Fibroblast of villous mesenchyme (primary cell): ENCODE measurements around the gene PIWIL4. TPM values are rescaled to one million over a fixed set of nuclear protein-coding genes. Genes with fewer than 3 reads are reported as not detected.
"Not testable (repeated sequence)": the region's sequence is repeated elsewhere in the genome, so short reads cannot be mapped to it uniquely, and the experiment has no call there.

ENCODE experiments used
- DNase-seq: peaks from one replicate; pipeline ENCODE4 v3.0.0-alpha.2; 2010; ENCODE audit warnings: low read depth
- H3K4me3 ChIP-seq: 2 replicates; pipeline ENCODE4 v1.5.1; 2011; ENCODE audit warnings: low read depth, mild to moderate bottlenecking, low read length
- CTCF ChIP-seq: IDR thresholded peaks from 2 replicates; pipeline ENCODE4 v1.5.1; 2012; ENCODE audit warnings: low read depth, mild to moderate bottlenecking, low read length; ENCODE audit not compliant: insufficient read depth
- total RNA-seq: library from RNA; depleted of rRNA; stranded (reverse); fragments of >200 nt; gene quantifications from 2 replicates; pipeline ENCODE4 v1.2.3, GENCODE V29; 2012

PIWIL4 gene
- total RNA-seq, 1 donor = 0.86 TPM

GRCh38 chr11:94546886-94547285 lies 20.3 kb upstream of the PIWIL4 start:
- DNase-seq = no peak
- H3K4me3 ChIP-seq = no peak overlapping the region

GRCh38 chr11:94549146-94549545 lies 18.0 kb upstream of the PIWIL4 start:
- H3K4me3 ChIP-seq = no peak overlapping the region
- DNase-seq = no peak
- no peak for TF ChIP-seq CTCF

More at GRCh38 chr11:94546886-94547285, 20.3 kb upstream of the PIWIL4 start:
- no peak for TF ChIP-seq CTCF

- no peak for TF ChIP-seq CTCF
- H3K4me3 ChIP-seq = no peak overlapping the region
- DNase-seq = no peak
Observed at GRCh38 chr11:94550513-94550912, 16.7 kb upstream of the PIWIL4 start.

- TF ChIP-seq CTCF = no peak
- DNase-seq = peak; percentile 40
Observed at GRCh38 chr11:94553938-94554337, 13.2 kb upstream of the PIWIL4 start.

GRCh38 chr11:94555752-94556329 lies 11.3 kb upstream of the PIWIL4 start:
- H3K4me3 ChIP-seq, DNase-seq: not testable (repeated sequence)

More at GRCh38 chr11:94553938-94554337, 13.2 kb upstream of the PIWIL4 start:
- H3K4me3 ChIP-seq = no peak overlapping the region

GRCh38 chr11:94557421-94557820 lies 9.7 kb upstream of the PIWIL4 start:
- DNase-seq = no peak
- no peak for TF ChIP-seq CTCF
- H3K4me3 ChIP-seq = no peak overlapping the region

GRCh38 chr11:94557992-94558391 lies 9.2 kb upstream of the PIWIL4 start:
- no peak for TF ChIP-seq CTCF
- H3K4me3 ChIP-seq = no peak overlapping the region
- DNase-seq = no peak
